NCI-H2081 treated with DMSO at 0.1 percent for 48 hours (cell line): ENCODE data around the gene COPS3.

Source experiments
- DNase-seq: peaks from one replicate; lab custom pipeline; 2025; lab: John Stamatoyannopoulos, UW

COPS3 gene

GRCh38 chr17:17241656-17242055 is 39.4 kb downstream of the COPS3 start:
- no peak for DNase-seq

GRCh38 chr17:17239832-17240231 is 41.2 kb downstream of the COPS3 start:
- no peak for DNase-seq

GRCh38 chr17:17237026-17237799 is 43.8 kb downstream of the COPS3 start, which contains the start of gene FLCN:
Gene FLCN (minus strand): TSS chr17:17237168. CDS start chr17:17228137, 9,031 bp downstream.
- DNase-seq = peak; percentile 43

- no peak for DNase-seq
These were observed 44.6 kb downstream of the COPS3 start for GRCh38 chr17:17236295-17237025.

- no peak for DNase-seq
These were observed 45.6 kb downstream of the COPS3 start for GRCh38 chr17:17235212-17236174.

GRCh38 chr17:17232303-17232621 is 48.8 kb downstream of the COPS3 start:
- DNase-seq = no peak

- DNase-seq = no peak
These were observed 49.3 kb downstream of the COPS3 start for GRCh38 chr17:17231621-17232302.

- DNase-seq = no peak
These were observed 51.3 kb downstream of the COPS3 start for GRCh38 chr17:17229416-17230384.

- no peak for DNase-seq
These were observed 52.3 kb downstream of the COPS3 start for GRCh38 chr17:17228521-17229279.

- DNase-seq = no peak
These were observed 53.2 kb downstream of the COPS3 start for GRCh38 chr17:17227608-17228520.

GRCh38 chr17:17226451-17227265 is 54.4 kb downstream of the COPS3 start:
- DNase-seq = no peak

- DNase-seq = no peak
These were observed 55.1 kb downstream of the COPS3 start for GRCh38 chr17:17225901-17226300.

GRCh38 chr17:17224137-17224536 is 56.9 kb downstream of the COPS3 start:
- DNase-seq = no peak

GRCh38 chr17:17223736-17224135 is 57.3 kb downstream of the COPS3 start:
- DNase-seq = no peak

GRCh38 chr17:17221329-17221728 is 59.7 kb downstream of the COPS3 start:
- DNase-seq = no peak

- DNase-seq = no peak
These were observed 60.5 kb downstream of the COPS3 start for GRCh38 chr17:17220529-17220928.

GRCh38 chr17:17217995-17218394 is 63.1 kb downstream of the COPS3 start:
- DNase-seq = no peak

- no peak for DNase-seq
These were observed 64.3 kb downstream of the COPS3 start for GRCh38 chr17:17216776-17217175.
